Measurements from ENCODE around the gene ITPR2.
"Not testable (repeated sequence)": the region's sequence is repeated elsewhere in the genome, so short reads cannot be mapped to it uniquely, and the experiment has no call there.

ITPR2 gene

DNA sequence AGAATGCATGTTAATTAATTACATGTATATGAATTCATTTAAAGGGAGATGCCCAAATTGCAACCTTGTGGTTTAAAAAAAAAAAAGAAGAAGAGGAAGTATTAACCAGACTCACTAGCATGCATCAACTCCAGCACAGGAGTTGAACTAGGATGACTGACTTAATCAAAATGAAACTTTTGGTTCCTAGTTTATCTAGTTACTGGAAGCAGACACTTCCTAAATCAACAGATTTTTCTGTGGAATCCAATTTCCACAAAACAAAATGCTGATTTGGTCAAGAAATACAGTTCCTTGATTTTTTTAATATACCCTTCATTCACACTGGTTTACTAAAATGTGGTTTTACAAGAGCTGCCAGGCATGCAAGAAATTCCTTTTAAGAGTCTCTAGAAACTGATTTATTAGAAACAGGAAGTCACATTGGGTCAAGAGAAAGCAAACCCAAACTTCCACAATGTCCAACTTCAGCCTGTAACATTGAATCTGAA is 41.6 kb downstream of the ITPR2 start:
- in situ Hi-C loops (cut with HindIII; ENCODE audit: low sequenced_read_pairs) = no loop called here

DNA sequence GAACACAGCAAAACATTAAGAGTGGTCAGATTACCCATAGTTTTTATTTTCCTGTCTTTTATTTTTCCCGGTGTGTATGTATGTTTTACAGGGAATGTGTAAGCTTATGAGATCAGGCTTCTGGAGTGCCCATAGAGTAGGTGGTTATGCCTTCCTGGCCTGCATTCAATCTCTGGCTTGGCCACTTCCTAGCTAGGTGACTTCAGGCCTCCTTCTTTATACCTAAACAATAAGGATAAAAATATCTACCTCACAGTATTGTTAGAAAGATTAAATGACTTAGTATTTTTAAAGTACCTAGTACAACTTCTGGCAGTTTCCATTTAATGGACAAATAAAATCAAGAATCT is 42.4 kb downstream of the ITPR2 start:
- in situ Hi-C loops (cut with HindIII; ENCODE audit: low sequenced_read_pairs) = no loop called here

- in situ Hi-C loops (cut with HindIII; ENCODE audit: low sequenced_read_pairs) = no loop called here
These were observed 43.0 kb downstream of the ITPR2 start for GRCh38 chr12:26789731-26790644.

- in situ Hi-C loops (cut with HindIII; ENCODE audit: low sequenced_read_pairs) = no loop called here
These were observed 46.0 kb downstream of the ITPR2 start for GRCh38 chr12:26786865-26787514.

- in situ Hi-C loops (cut with HindIII; ENCODE audit: low sequenced_read_pairs) = no loop called here
These were observed 46.5 kb downstream of the ITPR2 start for GRCh38 chr12:26786491-26786864.

DNA sequence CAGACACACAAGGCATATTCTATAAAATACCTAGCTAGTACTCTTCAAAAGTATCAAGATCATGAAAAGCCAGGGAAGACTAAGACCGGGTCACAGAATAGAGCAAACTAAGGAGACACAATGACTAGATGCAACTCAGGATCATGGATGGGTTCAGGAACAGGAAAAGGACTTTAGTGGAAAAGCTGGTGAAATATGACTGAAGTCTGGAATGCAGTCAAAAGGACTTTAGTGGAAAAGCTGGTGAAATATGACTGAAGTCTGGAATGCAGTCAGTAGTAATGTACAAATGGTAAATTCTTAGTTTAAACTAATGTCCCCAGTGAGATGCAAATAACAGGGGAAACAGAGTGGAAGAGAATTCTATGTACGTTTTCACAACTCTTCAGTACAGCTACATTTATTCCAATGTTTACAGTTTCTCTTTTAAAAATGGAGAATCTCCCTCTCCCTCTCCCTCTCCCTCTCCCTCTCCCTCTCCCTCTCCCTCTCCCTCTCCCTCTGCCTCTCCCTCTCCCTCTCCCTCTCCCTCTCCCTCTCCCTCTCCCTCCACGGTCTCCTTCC is 49.1 kb downstream of the ITPR2 start:
- in situ Hi-C loops (cut with HindIII; ENCODE audit: low sequenced_read_pairs) = not testable (repeated sequence)

DNA sequence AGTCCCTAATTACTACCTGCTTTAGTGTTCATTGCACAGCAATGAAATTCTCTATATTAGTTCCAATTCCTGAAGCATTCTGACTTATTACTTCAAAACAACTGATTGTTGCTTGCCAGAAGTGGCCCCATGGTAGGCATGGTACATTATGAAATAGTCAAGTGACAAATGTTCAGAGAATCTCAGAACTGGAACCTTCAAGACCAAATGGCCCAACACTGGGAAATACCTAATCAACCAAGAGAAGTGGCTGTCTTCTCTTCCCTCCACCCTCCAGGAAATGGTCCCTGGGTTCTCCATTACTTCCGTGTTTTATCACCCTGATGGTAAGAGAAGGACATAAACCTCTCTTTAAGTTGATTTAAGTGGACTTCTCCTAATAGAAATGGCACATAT is 49.9 kb downstream of the ITPR2 start:
- in situ Hi-C loops (cut with HindIII; ENCODE audit: low sequenced_read_pairs) = no loop called here

DNA sequence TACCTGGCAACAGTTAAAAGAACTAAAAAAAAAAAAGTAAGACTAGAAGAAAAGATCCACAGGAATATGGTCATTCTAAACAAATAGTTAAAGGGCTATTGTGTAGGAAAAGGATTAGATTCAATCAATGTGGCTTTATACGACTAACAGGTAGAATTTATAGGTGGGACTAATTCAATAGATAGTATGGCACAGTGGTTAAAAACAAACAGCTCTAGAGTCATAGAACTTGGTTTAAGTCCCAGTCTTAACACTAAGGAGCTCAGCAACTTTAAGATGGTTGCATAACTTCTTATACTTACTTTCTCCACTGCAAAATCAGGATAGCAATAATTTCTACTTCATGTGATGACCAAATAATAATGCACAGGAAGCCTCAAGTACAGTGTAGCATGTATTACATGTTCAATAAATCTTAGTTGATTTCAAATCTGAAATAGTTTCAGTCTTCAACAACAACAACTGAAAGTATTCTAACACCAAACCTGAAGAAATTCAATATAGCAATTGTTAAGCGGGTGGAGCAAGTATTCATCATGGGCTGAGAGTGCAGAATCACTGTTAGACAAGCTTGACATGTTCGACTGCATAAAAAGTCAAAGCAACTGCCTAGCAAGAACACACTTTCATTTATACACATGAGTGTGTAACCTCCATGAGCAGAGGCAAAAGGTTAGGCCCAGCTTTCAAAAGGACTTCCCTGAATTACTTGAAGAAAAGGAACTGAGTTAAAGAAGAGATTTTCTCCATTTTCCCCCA is 50.4 kb downstream of the ITPR2 start:
- in situ Hi-C loops (cut with HindIII; ENCODE audit: low sequenced_read_pairs) = no loop called here

GRCh38 chr12:26780656-26781055 is 52.3 kb downstream of the ITPR2 start:
- in situ Hi-C loops (cut with HindIII; ENCODE audit: low sequenced_read_pairs) = not testable (repeated sequence)

DNA sequence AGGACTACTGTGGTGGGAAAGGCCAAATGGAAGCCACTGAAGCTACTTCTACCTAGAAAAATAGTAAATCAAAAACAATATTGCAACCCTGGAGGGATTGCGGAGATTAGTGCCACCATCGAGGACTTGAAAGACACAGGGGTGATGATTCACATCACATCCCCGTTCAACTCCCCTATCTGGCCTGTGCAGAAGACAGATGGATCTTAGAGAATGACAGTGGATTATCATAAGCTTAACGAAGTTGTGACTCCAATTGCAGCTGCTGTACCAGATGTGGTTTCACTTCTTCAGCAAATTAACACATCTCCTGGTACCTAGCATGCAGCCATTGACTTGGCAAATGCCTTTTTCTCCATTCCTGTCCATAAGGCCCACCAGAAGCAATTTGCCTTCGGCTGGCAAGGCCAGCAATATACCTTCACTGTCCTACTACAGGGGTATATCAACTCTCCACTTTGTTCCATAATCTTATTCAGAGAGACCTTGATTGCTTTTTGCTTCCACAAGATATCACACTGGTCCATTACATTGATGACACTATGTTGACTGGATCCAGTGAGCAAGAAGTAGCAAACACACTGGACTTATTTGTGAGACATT is 54.7 kb downstream of the ITPR2 start:
- in situ Hi-C loops (cut with HindIII; ENCODE audit: low sequenced_read_pairs) = not testable (repeated sequence)

DNA sequence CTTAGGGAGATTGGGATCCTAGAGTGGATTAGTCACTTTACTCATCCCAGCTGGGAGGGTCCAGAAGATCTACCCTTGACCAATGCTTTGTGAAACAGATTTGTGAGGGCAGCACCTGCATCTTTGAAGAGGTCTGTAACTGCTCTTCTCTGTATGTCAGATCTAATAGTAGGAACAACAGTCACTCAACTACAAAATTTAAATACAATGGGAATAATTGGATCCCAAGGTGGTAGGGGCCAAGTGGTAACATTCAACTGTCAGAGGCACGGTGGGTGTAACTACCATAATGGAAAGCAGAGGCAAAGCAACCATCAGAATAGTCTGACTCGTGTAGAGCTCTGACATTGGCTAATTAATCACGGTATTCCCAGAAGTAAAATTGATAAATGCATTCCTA is 55.8 kb downstream of the ITPR2 start:
- in situ Hi-C loops (cut with HindIII; ENCODE audit: low sequenced_read_pairs) = no loop called here

DNA sequence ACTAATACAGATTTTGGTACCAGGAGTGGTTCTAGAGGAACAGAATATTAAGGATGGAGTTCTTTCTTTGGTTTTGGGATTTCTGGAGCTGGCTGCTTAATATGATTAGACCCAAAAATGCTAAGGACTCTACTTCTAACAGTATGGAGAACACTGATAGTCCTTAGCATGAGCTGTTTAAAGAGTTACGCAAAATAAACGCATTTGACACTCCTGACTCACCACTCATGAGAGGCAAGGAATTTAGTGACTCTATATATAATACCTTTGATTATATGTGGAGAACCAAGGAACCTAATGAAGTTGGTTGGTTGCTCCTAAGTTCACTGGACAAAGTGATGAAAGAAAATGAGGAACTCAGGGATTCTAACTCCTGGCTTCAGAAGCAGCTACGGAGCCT is 57.0 kb downstream of the ITPR2 start:
- in situ Hi-C loops (cut with HindIII; ENCODE audit: low sequenced_read_pairs) = not testable (repeated sequence)

DNA sequence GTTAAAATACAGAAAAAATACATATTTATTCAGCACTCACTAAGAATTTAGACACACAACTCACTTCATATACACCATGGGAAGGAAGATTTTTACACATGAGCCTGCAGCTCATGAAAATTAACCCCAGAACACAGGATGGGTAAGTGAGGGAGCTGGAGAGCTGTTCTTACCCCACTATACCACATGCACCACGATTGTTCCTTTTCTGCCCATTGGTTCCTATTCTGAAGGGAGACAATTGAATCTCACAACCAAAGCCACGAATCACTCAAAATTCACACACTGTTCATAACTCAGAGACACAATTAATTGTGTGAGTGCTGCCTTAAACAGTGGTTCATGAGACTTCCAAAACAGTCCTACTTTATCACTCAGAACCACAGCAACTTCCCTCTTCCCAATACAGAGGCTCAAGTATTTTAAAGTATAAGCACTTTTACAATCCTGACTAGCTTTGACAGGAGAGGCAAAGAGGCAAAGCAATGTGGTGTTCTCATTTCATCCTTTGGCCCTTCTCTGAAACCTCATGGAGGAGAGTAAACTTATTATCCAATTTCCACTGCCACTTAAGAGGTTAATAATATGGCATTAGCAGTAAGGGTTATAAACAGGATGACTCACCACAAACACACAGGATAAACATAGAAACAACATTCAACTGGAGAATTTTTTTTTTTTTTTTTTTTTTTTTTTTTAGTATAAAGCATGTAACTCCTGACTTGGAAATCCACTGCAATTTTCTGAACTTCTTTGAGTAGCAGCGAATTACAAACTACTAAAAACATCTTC is 59.5 kb downstream of the ITPR2 start:
- in situ Hi-C loops (cut with HindIII; ENCODE audit: low sequenced_read_pairs) = no loop called here

DNA sequence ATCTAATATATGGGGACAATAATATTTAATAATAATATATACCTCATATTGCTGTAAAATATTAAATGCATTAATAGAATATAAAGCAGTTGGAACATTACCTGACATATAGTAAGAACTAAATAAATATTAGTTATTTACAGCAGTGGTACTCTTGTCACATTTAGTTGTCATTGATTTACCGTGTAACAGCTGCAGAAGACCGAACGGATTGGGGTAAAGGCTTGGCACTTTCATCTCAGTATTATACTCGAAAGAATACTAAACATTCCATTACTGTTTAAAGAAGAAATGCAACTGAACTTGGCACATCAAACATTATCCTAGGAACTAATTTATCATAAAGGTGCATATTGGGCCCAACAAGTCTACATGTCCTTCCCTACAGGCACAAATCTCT is 61.1 kb downstream of the ITPR2 start:
- in situ Hi-C loops (cut with HindIII; ENCODE audit: low sequenced_read_pairs) = no loop called here

GRCh38 chr12:26770239-26771070 is 62.5 kb downstream of the ITPR2 start:
- in situ Hi-C loops (cut with HindIII; ENCODE audit: low sequenced_read_pairs) = no loop called here

GRCh38 chr12:26769611-26770010 is 63.4 kb downstream of the ITPR2 start:
- in situ Hi-C loops (cut with HindIII; ENCODE audit: low sequenced_read_pairs) = no loop called here

GRCh38 chr12:26768611-26769603 is 64.1 kb downstream of the ITPR2 start:
- in situ Hi-C loops (cut with HindIII; ENCODE audit: low sequenced_read_pairs) = no loop called here

DNA sequence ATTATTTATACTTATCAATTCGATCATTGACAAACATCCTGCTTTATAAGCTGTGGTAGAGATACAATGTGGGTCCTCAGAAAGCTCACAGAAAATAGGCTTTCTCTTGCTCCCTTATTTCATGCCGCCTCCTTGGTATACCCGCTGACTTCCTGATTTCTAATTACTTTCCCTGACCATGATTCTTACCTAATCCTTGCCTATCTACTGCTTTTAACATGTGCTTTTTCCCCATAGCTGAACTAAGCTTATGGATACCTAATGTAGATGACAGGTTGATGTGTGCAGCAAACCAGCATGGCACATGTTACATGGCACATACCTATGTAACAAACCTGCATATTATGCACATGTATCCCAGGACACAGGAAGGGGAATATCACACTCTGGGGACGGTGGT is 65.1 kb downstream of the ITPR2 start:
- in situ Hi-C loops (cut with HindIII; ENCODE audit: low sequenced_read_pairs) = no loop called here
